Left ventricle myocardium inferior (tissue), 1 donor: Measurements from ENCODE around the gene KCNH2. TPM values are rescaled to one million over a fixed set of nuclear protein-coding genes. Genes with fewer than 3 reads are reported as not detected.

ENCODE experiments used
- DNase-seq: peaks from one replicate; pipeline ENCODE4 v3.0.0-alpha.2; 2020
- H3K27ac ChIP-seq: fragments of 200-600 bp; replicated peaks from 2 replicates; pipeline ENCODE4 v1.8.0; 2021
- H3K27me3 ChIP-seq: fragments of 200-600 bp; 2 replicates; pipeline ENCODE4 v1.8.0; 2021; ENCODE audit warnings: low read depth
- H3K36me3 ChIP-seq: fragments of 200-600 bp; 2 replicates; pipeline ENCODE4 v1.8.0; 2021
- H3K4me1 ChIP-seq: fragments of 200-600 bp; 2 replicates; pipeline ENCODE4 v1.8.0; 2021
- H3K4me3 ChIP-seq: fragments of 200-600 bp; 2 replicates; pipeline ENCODE4 v1.8.0; 2021; ENCODE audit warnings: mild to moderate bottlenecking, moderate library complexity
- H3K9me3 ChIP-seq: fragments of 200-600 bp; replicated peaks from 2 replicates; pipeline ENCODE4 v1.8.0; 2021
- CTCF ChIP-seq: fragments of 200-600 bp; IDR thresholded peaks from 2 replicates; pipeline ENCODE4 v1.8.0; 2021; ENCODE audit warnings: antibody characterized with exemption, mild to moderate bottlenecking, borderline replicate concordance
- intact Hi-C: fragments of 100-400 bp; cut with micrococcal nuclease; formaldehyde crosslinking; loops from one replicate; pipeline ENCODE4 v1.11.0; 2022
- total RNA-seq: library from RNA; stranded (reverse); fragmentation: NEBNext Ultra II Directional; extraction: Animal tissue kit (Norgen Biotek cat#: 25700); gene quantifications from one replicate; pipeline ENCODE4 v1.2.1, GENCODE V29; 2021
- donor health status: DM: no; HTN: yes; CAD: no; lungs with severe emphysema.

KCNH2 gene
- total RNA-seq, 1 donor from 2014 or later, result 94.1 TPM

GRCh38 chr7:150954986-150955518, 23.1 kb downstream of the KCNH2 start:
- DNase-seq, result no peak
- Histone ChIP-seq H3K36me3 (peaks cover 12% of the 10 kb centered on the region), H3K27me3 (peaks cover 69% of the 10 kb centered on the region), H3K4me3 (peak overlapping the region; percentile 27), H3K9me3 (no peaks in the 10 kb centered on the region), H3K4me1 (peaks cover 74% of the 10 kb centered on the region), H3K27ac (peak overlapping the region; percentile 96)
- no peak for TF ChIP-seq CTCF
- intact Hi-C loops, result no loop called here

- Histone ChIP-seq H3K27ac (peak overlapping the region; percentile 96), H3K4me3 (peak overlapping the region; percentile 27), H3K36me3 (peaks cover 17% of the 10 kb centered on the region), H3K27me3 (peaks cover 69% of the 10 kb centered on the region), H3K9me3 (no peaks in the 10 kb centered on the region), H3K4me1 (peaks cover 67% of the 10 kb centered on the region)
- intact Hi-C loops, result no loop called here
- no peak for TF ChIP-seq CTCF
- no peak for DNase-seq
These were observed 23.7 kb downstream of the KCNH2 start for GRCh38 chr7:150954201-150954985.

- H3K27me3 ChIP-seq, result peaks cover 64% of the 10 kb centered on the region
- peaks cover 17% of the 10 kb centered on the region for H3K36me3 ChIP-seq
- intact Hi-C loops, result no loop called here
- H3K4me3 ChIP-seq, result no peak overlapping the region
- peak overlapping the region; percentile 96 for H3K27ac ChIP-seq
- H3K9me3 ChIP-seq, result no peaks in the 10 kb centered on the region
- no peak for TF ChIP-seq CTCF
- DNase-seq, result peak; percentile 42
- peaks cover 63% of the 10 kb centered on the region for H3K4me1 ChIP-seq
These were observed 24.8 kb downstream of the KCNH2 start for GRCh38 chr7:150953061-150953997.

GRCh38 chr7:150952331-150953050, 25.6 kb downstream of the KCNH2 start:
- intact Hi-C loops, result no loop called here
- H3K27me3 ChIP-seq, result peaks cover 64% of the 10 kb centered on the region
- no peak overlapping the region for H3K4me3 ChIP-seq
- peaks cover 17% of the 10 kb centered on the region for H3K36me3 ChIP-seq
- peak overlapping the region; percentile 96 for H3K27ac ChIP-seq
- peak; percentile 10 for DNase-seq
- no peaks in the 10 kb centered on the region for H3K9me3 ChIP-seq
- no peak for TF ChIP-seq CTCF
- H3K4me1 ChIP-seq, result peaks cover 63% of the 10 kb centered on the region

GRCh38 chr7:150951521-150951920, 26.6 kb downstream of the KCNH2 start:
- H3K9me3 ChIP-seq, result no peaks in the 10 kb centered on the region
- DNase-seq, result peak; percentile 11
- peaks cover 64% of the 10 kb centered on the region for H3K27me3 ChIP-seq
- H3K27ac ChIP-seq, result no peak overlapping the region
- H3K36me3 ChIP-seq, result peaks cover 17% of the 10 kb centered on the region
- TF ChIP-seq CTCF, result no peak
- intact Hi-C loops, result no loop called here
- H3K4me3 ChIP-seq, result no peak overlapping the region
- H3K4me1 ChIP-seq, result peaks cover 63% of the 10 kb centered on the region
